CD4-positive, alpha-beta memory T cell (primary cell): ENCODE data around the gene PDE4D. TPM values are rescaled to one million over a fixed set of nuclear protein-coding genes. Genes with fewer than 3 reads are reported as not detected.
"Not testable (repeated sequence)": the region's sequence is repeated elsewhere in the genome, so short reads cannot be mapped to it uniquely, and the experiment has no call there.

Experiments used
- CTCF ChIA-PET: fragments of 350-600 bp; sonication (Branson Sonifier 250); formaldehyde crosslinking; loops from one replicate; lab custom pipeline; 2021; ENCODE audit warnings: inconsistent platforms; ENCODE audit not compliant: partially characterized antibody; lab: Charles Lee
- POLR2A ChIA-PET: fragments of 350-600 bp; sonication (Branson Sonifier 250); formaldehyde crosslinking; loops from one replicate; lab custom pipeline; 2021; ENCODE audit not compliant: partially characterized antibody; lab: Charles Lee
- DNase-seq, 5 donors: peaks; one replicate each; pipeline versions ENCODE4 v3.0.0 to v3.0.0-alpha.2; 2020 to 2022; ENCODE audit warnings: mixed read lengths in 1 of 5
- H3K27ac ChIP-seq: one replicate; pipeline ENCODE4 v1.7.0; 2013; ENCODE audit warnings: low read depth, low read length
- H3K27me3 ChIP-seq: 2 replicates; pipeline ENCODE4 v1.7.0; 2013; ENCODE audit warnings: mild to moderate bottlenecking, low read length, moderate library complexity; ENCODE audit not compliant: insufficient read depth
- H3K36me3 ChIP-seq: 2 replicates; pipeline ENCODE4 v1.7.0; 2013; ENCODE audit warnings: mild to moderate bottlenecking, low read length, moderate library complexity; ENCODE audit not compliant: insufficient read depth
- H3K4me1 ChIP-seq: 2 replicates; pipeline ENCODE4 v1.7.0; 2013; ENCODE audit warnings: mild to moderate bottlenecking, low read length, moderate library complexity; ENCODE audit not compliant: insufficient read depth
- H3K4me3 ChIP-seq, 2 donors: one replicate each; pipeline ENCODE4 v1.7.0; 2013; ENCODE audit warnings: low read length in 2 of 2, mild to moderate bottlenecking in 1 of 2
- H3K9me3 ChIP-seq, 2 donors: one replicate each; pipeline ENCODE4 v1.7.0; 2013; ENCODE audit warnings: low read length in 2 of 2, control low read depth in 1 of 2; ENCODE audit not compliant: control insufficient read depth in 1 of 2
- H3K27ac Mint-ChIP-seq, 7 donors: one replicate each; pipeline ENCODE4 v1.8.0; 2020 to 2021; ENCODE audit warnings: mixed read lengths in 7 of 7, mild to moderate bottlenecking in 6 of 7, inconsistent platforms in 3 of 7, moderate library complexity in 3 of 7
- H3K27me3 Mint-ChIP-seq, 2 donors: one replicate each; pipeline ENCODE4 v1.8.0; 2020 to 2021; ENCODE audit warnings: mixed read lengths in 2 of 2
- H3K36me3 Mint-ChIP-seq, 2 donors: one replicate each; pipeline ENCODE4 v1.8.0; 2020 to 2021; ENCODE audit warnings: mixed read lengths in 2 of 2, inconsistent platforms in 1 of 2, mild to moderate bottlenecking in 1 of 2
- H3K4me1 Mint-ChIP-seq, 4 donors: one replicate each; pipeline ENCODE4 v1.8.0; 2020 to 2021; ENCODE audit warnings: mixed read lengths in 4 of 4, mild to moderate bottlenecking in 1 of 4
- H3K4me3 Mint-ChIP-seq, 8 donors: one replicate each; pipeline ENCODE4 v1.8.0; 2020 to 2021; ENCODE audit warnings: mixed read lengths in 8 of 8, mild to moderate bottlenecking in 7 of 8, moderate library complexity in 6 of 8, inconsistent platforms in 3 of 8
- H3K9me3 Mint-ChIP-seq, 8 donors: one replicate each; pipeline ENCODE4 v1.8.0; 2020 to 2021; ENCODE audit warnings: mixed read lengths in 8 of 8, mild to moderate bottlenecking in 5 of 8, inconsistent platforms in 3 of 8, moderate library complexity in 1 of 8
- intact Hi-C: fragments of 100-400 bp; cut with micrococcal nuclease; formaldehyde crosslinking; loops from one replicate; pipeline ENCODE4 v1.15.1; 2023
- polyA plus RNA-seq, 2 donors: library from polyadenylated mRNA; unstranded; fragments of 300-500 nt; fragmentation: Illumina TruSeq; gene quantifications; one replicate each; pipeline ENCODE4 v1.2.3, GENCODE V29; 2021
- total RNA-seq, 2 experiments: library from RNA; stranded (reverse); gene quantifications; one replicate each; pipeline ENCODE4 v1.2.3, GENCODE V29; 2021

Gene PDE4D
- total and polyA plus RNA-seq, 4 experiments from 2014 or later: 12.3 to 49.7 (median 30.3) TPM

GRCh38 chr5:59320420-59320819 lies 573.1 kb downstream of the PDE4D start:
- H3K36me3 Mint-ChIP-seq: no peaks in the 10 kb centered on the region
- no peak overlapping the region for H3K4me3 Mint-ChIP-seq
- no peak overlapping the region for H3K4me3 ChIP-seq

GRCh38 chr5:59319250-59319649 lies 574.3 kb downstream of the PDE4D start:
- ChIA-PET CTCF (no interaction called here), POLR2A (no interaction called here)
- Histone ChIP-seq H3K4me1 (no peaks in the 10 kb centered on the region), H3K27me3 (no peaks in the 10 kb centered on the region), H3K4me3 (no peak overlapping the region), H3K27ac (no peak overlapping the region), H3K36me3 (no peaks in the 10 kb centered on the region), H3K9me3 (no peaks in the 10 kb centered on the region)
- intact Hi-C loops: no loop called here
- Mint-ChIP-seq H3K4me1 (no peaks in the 10 kb centered on the region), H3K4me3 (no peak overlapping the region), H3K27me3 (peaks cover 3 to 4% of the 10 kb centered on the region in 2 donors), H3K9me3 (peaks cover 0 to 1% (median 0%) of the 10 kb centered on the region in 8 donors), H3K36me3 (no peaks in the 10 kb centered on the region), H3K27ac (no peak overlapping the region)
- DNase-seq: no peak

More at GRCh38 chr5:59320420-59320819, 573.1 kb downstream of the PDE4D start:
- no peaks in the 10 kb centered on the region for H3K36me3 ChIP-seq
- H3K27me3 ChIP-seq: no peaks in the 10 kb centered on the region
- ChIA-PET POLR2A (no interaction called here), CTCF (no interaction called here)
- H3K4me1 Mint-ChIP-seq: no peaks in the 10 kb centered on the region
- H3K27me3 Mint-ChIP-seq: peaks cover 0 to 2% of the 10 kb centered on the region in 2 donors
- no peaks in the 10 kb centered on the region for H3K4me1 ChIP-seq
- H3K27ac ChIP-seq: no peak overlapping the region
- no peak for DNase-seq
- H3K27ac Mint-ChIP-seq: peak overlapping the region in 1 of 7 donors; percentile 50
- H3K9me3 Mint-ChIP-seq: peaks cover 0 to 1% (median 0%) of the 10 kb centered on the region in 8 donors
- H3K9me3 ChIP-seq: no peaks in the 10 kb centered on the region
- intact Hi-C loops: no loop called here

GRCh38 chr5:59317774-59318205 lies 575.7 kb downstream of the PDE4D start:
- Histone ChIP-seq H3K27me3 (no peaks in the 10 kb centered on the region), H3K27ac (no peak overlapping the region), H3K9me3 (no peaks in the 10 kb centered on the region), H3K4me3 (no peak overlapping the region), H3K4me1 (no peaks in the 10 kb centered on the region), H3K36me3 (no peaks in the 10 kb centered on the region)
- H3K4me1 Mint-ChIP-seq: no peaks in the 10 kb centered on the region
- intact Hi-C loops: no loop called here
- ChIA-PET POLR2A (no interaction called here), CTCF (no interaction called here)
- no peaks in the 10 kb centered on the region for H3K36me3 Mint-ChIP-seq
- H3K4me3 Mint-ChIP-seq: no peak overlapping the region
- no peak for DNase-seq
- peaks cover 3 to 12% of the 10 kb centered on the region in 2 donors for H3K27me3 Mint-ChIP-seq
- no peak overlapping the region for H3K27ac Mint-ChIP-seq
- H3K9me3 Mint-ChIP-seq: peaks cover 0 to 1% (median 0%) of the 10 kb centered on the region in 8 donors

- Histone ChIP-seq H3K4me3 (no peak overlapping the region), H3K27ac (no peak overlapping the region), H3K9me3 (no peaks in the 10 kb centered on the region), H3K4me1 (no peaks in the 10 kb centered on the region), H3K27me3 (no peaks in the 10 kb centered on the region), H3K36me3 (no peaks in the 10 kb centered on the region)
- Mint-ChIP-seq H3K4me3 (no peak overlapping the region), H3K36me3 (no peaks in the 10 kb centered on the region), H3K9me3 (peaks cover 0 to 1% (median 0%) of the 10 kb centered on the region in 8 donors), H3K27me3 (peaks cover 3 to 12% of the 10 kb centered on the region in 2 donors), H3K27ac (no peak overlapping the region), H3K4me1 (no peaks in the 10 kb centered on the region)
- ChIA-PET POLR2A (no interaction called here), CTCF (no interaction called here)
- intact Hi-C loops: no loop called here
- DNase-seq: no peak
These were observed 576.3 kb downstream of the PDE4D start for GRCh38 chr5:59317023-59317773.

- Histone ChIP-seq H3K9me3 (no peaks in the 10 kb centered on the region), H3K36me3 (no peaks in the 10 kb centered on the region), H3K27me3 (no peaks in the 10 kb centered on the region), H3K4me1 (no peaks in the 10 kb centered on the region), H3K4me3 (no peak overlapping the region), H3K27ac (no peak overlapping the region)
- intact Hi-C loops: no loop called here
- H3K27me3 Mint-ChIP-seq: peaks cover 9 to 15% of the 10 kb centered on the region in 2 donors
- H3K36me3 Mint-ChIP-seq: no peaks in the 10 kb centered on the region
- H3K4me1 Mint-ChIP-seq: no peaks in the 10 kb centered on the region
- no peak overlapping the region for H3K4me3 Mint-ChIP-seq
- DNase-seq: no peak
- CTCF ChIA-PET: no interaction called here
- H3K27ac Mint-ChIP-seq: no peak overlapping the region
- POLR2A ChIA-PET: no interaction called here
- H3K9me3 Mint-ChIP-seq: peaks cover 0 to 12% (median 0%) of the 10 kb centered on the region in 8 donors
These were observed 581.3 kb downstream of the PDE4D start for GRCh38 chr5:59312223-59312622.

GRCh38 chr5:59308685-59309084 lies 584.8 kb downstream of the PDE4D start:
- H3K4me3 ChIP-seq, CTCF ChIA-PET, POLR2A ChIA-PET, H3K36me3 ChIP-seq, intact Hi-C loops, H3K27me3 Mint-ChIP-seq, DNase-seq, H3K9me3 ChIP-seq, H3K27me3 ChIP-seq, H3K4me1 ChIP-seq, H3K27ac ChIP-seq, H3K4me1 Mint-ChIP-seq, H3K36me3 Mint-ChIP-seq, H3K4me3 Mint-ChIP-seq, H3K27ac Mint-ChIP-seq: not testable (repeated sequence)
- peaks cover 0 to 13% (median 0%) of the 10 kb centered on the region in 8 donors for H3K9me3 Mint-ChIP-seq

- not testable (repeated sequence) for H3K36me3 Mint-ChIP-seq, H3K27me3 Mint-ChIP-seq
These were observed 590.2 kb downstream of the PDE4D start for GRCh38 chr5:59303289-59303716.

More at GRCh38 chr5:59303289-59303716, 590.2 kb downstream of the PDE4D start:
- H3K4me3 Mint-ChIP-seq, intact Hi-C loops, H3K4me3 ChIP-seq, H3K4me1 ChIP-seq, DNase-seq, H3K9me3 Mint-ChIP-seq, H3K36me3 ChIP-seq, H3K4me1 Mint-ChIP-seq, H3K27me3 ChIP-seq, POLR2A ChIA-PET, H3K9me3 ChIP-seq, H3K27ac ChIP-seq, CTCF ChIA-PET: not testable (repeated sequence)
- peak overlapping the region in 1 of 7 donors; percentile 8 for H3K27ac Mint-ChIP-seq
